H1 (cell line): ENCODE measurements around the gene BNIP2. TPM values are rescaled to one million over a fixed set of nuclear protein-coding genes. Genes with fewer than 3 reads are reported as not detected.

Source experiments
- CTCF ChIA-PET: fragments of 300-600 bp; sonication (Branson Sonifier 250); formaldehyde crosslinking; loops from one replicate; lab custom pipeline; 2021; ENCODE audit not compliant: partially characterized antibody; lab: Charles Lee
- POLR2A ChIA-PET: fragments of 300-600 bp; sonication (Branson Sonifier 250); formaldehyde crosslinking; loops from one replicate; lab custom pipeline; 2021; ENCODE audit warnings: inconsistent platforms; ENCODE audit not compliant: partially characterized antibody; lab: Charles Lee
- DNase-seq, 2 experiments: peaks; one replicate each; pipeline versions ENCODE4 v3.0.0 to v3.0.0-alpha.2; 2010 to 2022; ENCODE audit warnings: low spot score in 2 of 2, low read depth in 1 of 2, mixed read lengths in 1 of 2
- FAIRE-seq: peaks from 2 replicates; lab custom pipeline; 2011; peaks lifted over from hg19 to GRCh38; lab: Jason Lieb, UNC
- H2AFZ ChIP-seq: 2 replicates; pipeline ENCODE4 v1.8.1; 2012; ENCODE audit warnings: low read length, inconsistent platforms
- H2AK5ac ChIP-seq: 2 replicates; pipeline ENCODE4 v1.6.1; 2013; ENCODE audit warnings: low read depth, low read length
- H2BK120ac ChIP-seq: replicated peaks from 2 replicates; pipeline ENCODE3; 2013; ENCODE audit warnings: low read depth, low read length, inconsistent platforms
- H2BK12ac ChIP-seq: 2 replicates; pipeline ENCODE4 v1.6.1; 2013; ENCODE audit warnings: low read depth, low read length
- H2BK15ac ChIP-seq: 2 replicates; pipeline ENCODE4 v1.6.1; 2013; ENCODE audit warnings: low read length
- H2BK20ac ChIP-seq: 2 replicates; pipeline ENCODE4 v1.6.1; 2013; ENCODE audit warnings: low read length
- H2BK5ac ChIP-seq: 2 replicates; pipeline ENCODE4 v1.6.1; 2013; ENCODE audit warnings: low read depth, low read length
- H3K14ac ChIP-seq: 2 replicates; pipeline ENCODE4 v1.6.1; 2013; ENCODE audit warnings: inconsistent platforms; ENCODE audit not compliant: insufficient read length
- H3K18ac ChIP-seq: 2 replicates; pipeline ENCODE4 v1.6.1; 2013; ENCODE audit warnings: low read length; ENCODE audit errors: extremely low read depth
- H3K23ac ChIP-seq: 2 replicates; pipeline ENCODE4 v1.6.1; 2013; ENCODE audit warnings: inconsistent platforms; ENCODE audit not compliant: insufficient read length
- H3K23me2 ChIP-seq: 2 replicates; pipeline ENCODE4 v1.6.1; 2013; ENCODE audit warnings: low read depth, low read length
- H3K27ac ChIP-seq: 2 replicates; pipeline ENCODE4 v1.6.1; 2011; ENCODE audit warnings: low read depth, low read length, inconsistent platforms
- H3K27me3 ChIP-seq, 4 experiments: replicated peaks in 1 of 4; 1 replicate in 1 of 4; 2 replicates in 3 of 4; pipeline versions ENCODE4 v1.6.1 to v1.8.1; 2011 to 2013; ENCODE audit warnings: low read length in 3 of 4, mild to moderate bottlenecking in 3 of 4, inconsistent platforms in 2 of 4, mixed read lengths in 2 of 4, moderate library complexity in 1 of 4; ENCODE audit not compliant: control insufficient read depth in 3 of 4, insufficient read depth in 3 of 4; ENCODE audit errors: extremely low read depth in 1 of 4
- H3K36me3 ChIP-seq, 4 experiments: 2 replicates each; pipeline versions ENCODE4 v1.6.1 to v1.8.1; 2011 to 2013; ENCODE audit warnings: mild to moderate bottlenecking in 4 of 4, low read length in 3 of 4, moderate library complexity in 2 of 4, control low read depth in 1 of 4, inconsistent platforms in 1 of 4; ENCODE audit not compliant: insufficient read depth in 4 of 4, control insufficient read depth in 2 of 4
- H3K4ac ChIP-seq: replicated peaks from 2 replicates; pipeline ENCODE3; 2013; ENCODE audit warnings: low read length, low read depth, mixed read lengths, inconsistent platforms; ENCODE audit not compliant: insufficient read length
- H3K4me1 ChIP-seq, 4 experiments: replicated peaks in 1 of 4; 1 replicate in 1 of 4; 2 replicates in 3 of 4; pipeline versions ENCODE4 v1.6.1 to v1.8.1; 2011 to 2013; ENCODE audit warnings: low read length in 3 of 4, inconsistent platforms in 2 of 4, mixed read lengths in 1 of 4; ENCODE audit not compliant: insufficient read depth in 4 of 4, control insufficient read depth in 3 of 4
- H3K4me2 ChIP-seq, 2 experiments: 2 replicates each; pipeline versions ENCODE4 v1.6.1 to v1.8.1; 2011 to 2013; ENCODE audit warnings: low read depth in 2 of 2, low read length in 2 of 2, control low read depth in 1 of 2, inconsistent platforms in 1 of 2, mild to moderate bottlenecking in 1 of 2; ENCODE audit not compliant: insufficient read depth in 1 of 2
- H3K4me3 ChIP-seq, 4 experiments: fragments of 200-600, 300-600 bp in 1 of 4; sonication (generic), shearing (Covaris generic), sonication (Bioruptor Twin) in 1 of 4; 2 replicates each; pipeline versions ENCODE4 v1.5.1 to v1.8.1; 2011 to 2016; ENCODE audit warnings: low read length in 4 of 4, low read depth in 3 of 4, control low read depth in 2 of 4, inconsistent platforms in 2 of 4, mild to moderate bottlenecking in 2 of 4, mixed read lengths in 1 of 4, moderate library complexity in 1 of 4; ENCODE audit not compliant: insufficient read depth in 2 of 4; ENCODE audit errors: extremely low read depth in 1 of 4
- H3K56ac ChIP-seq: replicated peaks from 2 replicates; pipeline ENCODE3; 2013; ENCODE audit warnings: low read depth, mild to moderate bottlenecking, mixed read lengths, low read length, inconsistent platforms; ENCODE audit not compliant: insufficient read length
- H3K79me1 ChIP-seq: 2 replicates; pipeline ENCODE4 v1.6.1; 2013; ENCODE audit warnings: low read depth, low read length, control low read depth
- H3K79me2 ChIP-seq, 2 experiments: 2 replicates each; pipeline versions ENCODE4 v1.6.1 to v1.8.1; 2012 to 2013; ENCODE audit warnings: low read length in 2 of 2, mild to moderate bottlenecking in 2 of 2, inconsistent platforms in 1 of 2; ENCODE audit not compliant: insufficient read depth in 2 of 2, control insufficient read depth in 1 of 2
- H3K9ac ChIP-seq, 4 experiments: replicated peaks in 1 of 4; 1 replicate in 1 of 4; 2 replicates in 3 of 4; pipeline versions ENCODE4 v1.6.1 to v1.8.1; 2011 to 2013; ENCODE audit warnings: low read depth in 3 of 4, low read length in 3 of 4, control low read depth in 2 of 4, mild to moderate bottlenecking in 2 of 4, moderate library complexity in 2 of 4, inconsistent platforms in 1 of 4; ENCODE audit errors: extremely low read depth in 1 of 4
- H3K9me3 ChIP-seq, 2 experiments: 2 replicates each; pipeline versions ENCODE4 v1.6.1 to v1.8.1; 2012 to 2013; ENCODE audit warnings: mild to moderate bottlenecking in 2 of 2, moderate library complexity in 2 of 2, control low read depth in 1 of 2, inconsistent platforms in 1 of 2, low read depth in 1 of 2, low read length in 1 of 2, mixed read lengths in 1 of 2; ENCODE audit not compliant: insufficient read depth in 2 of 2
- H4K20me1 ChIP-seq, 2 experiments: replicated peaks in 1 of 2; 2 replicates each; pipeline versions ENCODE3 to v1.8.1; 2011 to 2013; ENCODE audit warnings: inconsistent platforms in 2 of 2, low read length in 2 of 2, mild to moderate bottlenecking in 1 of 2; ENCODE audit not compliant: insufficient read depth in 2 of 2, control insufficient read depth in 1 of 2
- H4K5ac ChIP-seq: 2 replicates; pipeline ENCODE4 v1.6.1; 2013; ENCODE audit warnings: low read length, low read depth, mixed read lengths, inconsistent platforms; ENCODE audit not compliant: insufficient read length
- H4K8ac ChIP-seq: 2 replicates; pipeline ENCODE4 v1.8.0; 2013; ENCODE audit warnings: mild to moderate bottlenecking, moderate library complexity, low read length, inconsistent platforms; ENCODE audit not compliant: insufficient read depth; ENCODE audit errors: extremely low read depth
- H4K91ac ChIP-seq: replicated peaks from 2 replicates; pipeline ENCODE3; 2013; ENCODE audit warnings: low read length, mixed read lengths, inconsistent platforms; ENCODE audit not compliant: insufficient read length
- CTCF ChIP-seq, 3 experiments: IDR thresholded peaks; 1 replicate in 2 of 3; 2 replicates in 1 of 3; pipeline versions ENCODE4 v1.5.1 to v1.6.1; 2011; ENCODE audit warnings: low read length in 3 of 3, mild to moderate bottlenecking in 3 of 3, inconsistent platforms in 2 of 3, low read depth in 1 of 3, moderate library complexity in 1 of 3; ENCODE audit not compliant: insufficient read depth in 1 of 3; ENCODE audit errors: control extremely low read depth in 1 of 3
- E2F6 ChIP-seq: IDR thresholded peaks from 2 replicates; pipeline ENCODE4 v1.6.1; 2012; ENCODE audit warnings: inconsistent platforms
- KDM1A ChIP-seq: fragments of 200-600, 300-600 bp; sonication (generic); IDR thresholded peaks from 2 replicates; pipeline ENCODE4 v1.7.1; 2016; ENCODE audit warnings: mild to moderate bottlenecking, low read length, borderline replicate concordance
- KDM4A ChIP-seq: IDR thresholded peaks from one replicate; pipeline ENCODE4 v1.7.1; 2012; ENCODE audit warnings: low read depth, mild to moderate bottlenecking, moderate library complexity, low read length, inconsistent platforms; ENCODE audit not compliant: severe bottlenecking
- KDM5A ChIP-seq: fragments of 200-600 bp; IDR thresholded peaks from 2 replicates; pipeline ENCODE4 v1.7.1; 2012; ENCODE audit warnings: mild to moderate bottlenecking, low read length, inconsistent platforms, mixed read lengths
- PHF8 ChIP-seq: fragments of 200-600 bp; sonication (generic); conservative IDR thresholded peaks from 2 replicates; pipeline ENCODE4 v1.7.1; 2012; ENCODE audit warnings: low read depth, mild to moderate bottlenecking, inconsistent platforms, low read length, moderate library complexity
- WGBS, 2 experiments: shearing (Covaris generic) in 1 of 2; methylation state at CpG; one replicate each; pipeline versions ENCODE4 v1.1.6 to v1.1.7; 2013 to 2015; ENCODE audit warnings: low lambda C conversion rate in 2 of 2, mixed read lengths in 2 of 2, inconsistent platforms in 1 of 2, low coverage in 1 of 2, missing lambda C conversion rate in 1 of 2; ENCODE audit not compliant: insufficient replicate concordance in 2 of 2, insufficient coverage in 1 of 2, insufficient read length in 1 of 2; ENCODE audit errors: extremely low coverage in 1 of 2, missing lambda C conversion rate in 1 of 2; 5-methylcytosine and 5-hydroxymethylcytosine counted together
- polyA plus RNA-seq, 7 experiments: library from polyadenylated mRNA; depleted of rRNA in 3 of 7; stranded (reverse) in 5 of 7; unstranded in 2 of 7; fragments of >200 nt in 5 of 7; fragments of 200-250 nt in 2 of 7; gene quantifications; 1 replicate in 5 of 7; 2 replicates in 1 of 7; 4 replicates in 1 of 7; pipeline versions ENCODE4 v1.2.1 to v1.2.3, GENCODE V29; 2011 to 2013; ENCODE audit warnings: missing spikeins in 2 of 7, mixed read lengths in 2 of 7
- total RNA-seq: library from RNA; stranded (reverse); fragmentation: NEBNext Ultra II Directional; extraction: Animal tissue kit (Norgen Biotek cat#: 25700); gene quantifications from 2 replicates; pipeline ENCODE4 v1.2.1, GENCODE V29; 2021

The BNIP2 gene
- total and polyA plus RNA-seq, 2 of the 8 experiments (the other 6 are each of a cell fraction or from before 2014, with no cell fraction given), result 11.8 to 40.6 TPM

DNA sequence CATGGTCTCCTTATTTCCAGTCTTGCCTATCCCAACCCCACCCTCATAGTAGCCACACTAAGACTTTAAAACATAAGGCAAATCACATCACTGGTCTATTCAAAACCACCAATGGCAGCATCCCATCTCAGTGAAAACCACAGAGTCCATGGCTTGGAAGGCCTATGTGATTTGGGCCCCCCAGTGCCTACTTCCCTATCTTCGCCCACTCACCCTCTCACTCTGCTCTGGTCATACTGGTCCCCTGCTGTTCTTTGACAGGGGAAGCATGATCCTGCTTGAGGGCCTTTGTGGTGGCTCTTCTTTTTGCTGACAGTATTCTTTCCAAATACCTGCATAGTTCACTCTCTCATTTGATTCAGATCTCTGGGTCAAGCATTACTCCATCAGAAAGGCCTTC is 35.1 kb downstream of the BNIP2 start:
- H2BK20ac ChIP-seq, result no peak overlapping the region
- no peak for FAIRE-seq
- peaks cover 24 to 56% of the 10 kb centered on the region in 2 experiments for H3K79me2 ChIP-seq
- H3K4me2 ChIP-seq, result no peak overlapping the region
- H3K9me3 ChIP-seq, result peaks cover 0 to 3% of the 10 kb centered on the region in 2 experiments; a peak in 1 of 4 replicates
- H3K27me3 ChIP-seq, result no peaks in the 10 kb centered on the region
- peaks cover 3 to 4% of the 10 kb centered on the region in 2 experiments for H4K20me1 ChIP-seq
- H2BK120ac ChIP-seq, result no peak overlapping the region
- H4K5ac ChIP-seq, result no peak overlapping the region
- no peak overlapping the region for H2BK12ac ChIP-seq
- H4K91ac ChIP-seq, result no peak overlapping the region
- H3K18ac ChIP-seq, result no peak overlapping the region
- no peak overlapping the region for H2AFZ ChIP-seq
- H3K23me2 ChIP-seq, result peaks cover 5% of the 10 kb centered on the region
- ChIA-PET POLR2A (no interaction called here), CTCF (interaction anchor here (1.3 to 2.2 kb wide), 3 partner anchors 12 to 125 kb away, joined by 3 to 6 read pairs (median 4); no protein-coding TSS in a partner anchor)
- no peak for DNase-seq
- H3K36me3 ChIP-seq, result peaks cover 5 to 47% (median 20%) of the 10 kb centered on the region in 4 experiments; a peak in 6 of 8 replicates
- no peak overlapping the region for H3K56ac ChIP-seq
- peaks cover 17% of the 10 kb centered on the region for H3K79me1 ChIP-seq
- no peak overlapping the region for H3K4ac ChIP-seq
- H2BK5ac ChIP-seq, result no peak overlapping the region
- no peak overlapping the region for H3K9ac ChIP-seq
- TF ChIP-seq PHF8, result no peak
- TF ChIP-seq KDM1A, result no peak
- TF ChIP-seq CTCF (IDR thresholded peaks at IDR 0.05; ENCODE audit: control extremely low read depth in 1 of 3, insufficient read depth in 1 of 3, low read depth in 1 of 3, low read length in 3 of 3), result no peak
- no peak for TF ChIP-seq KDM4A
- no peak for TF ChIP-seq KDM5A
- TF ChIP-seq E2F6, result no peak
- 100% methylated on average over 1 of the region's 1 CpG; no CpG with 5 or more reads in 1 of the 2 experiments for WGBS, 2 experiments
- H2BK15ac ChIP-seq, result no peak overlapping the region
- no peak overlapping the region for H3K27ac ChIP-seq
- no peak overlapping the region for H3K14ac ChIP-seq
- H4K8ac ChIP-seq, result no peak overlapping the region
- no peak overlapping the region for H2AK5ac ChIP-seq
- H3K23ac ChIP-seq, result no peak overlapping the region
- H3K4me1 ChIP-seq, result peaks cover 0 to 7% (median 0%) of the 10 kb centered on the region in 4 experiments; a peak in 1 of 7 replicates
- H3K4me3 ChIP-seq, result no peak overlapping the region
